ENCODE data around the gene TTI1. TPM values are rescaled to one million over a fixed set of nuclear protein-coding genes. Genes with fewer than 3 reads are reported as not detected.

The TTI1 gene
- total and polyA plus RNA-seq, 9 of the 15 experiments (the other 6 are each of a cell fraction or from before 2014, with no cell fraction given), result 9.8 to 55.1 (median 39.4) TPM

DNA sequence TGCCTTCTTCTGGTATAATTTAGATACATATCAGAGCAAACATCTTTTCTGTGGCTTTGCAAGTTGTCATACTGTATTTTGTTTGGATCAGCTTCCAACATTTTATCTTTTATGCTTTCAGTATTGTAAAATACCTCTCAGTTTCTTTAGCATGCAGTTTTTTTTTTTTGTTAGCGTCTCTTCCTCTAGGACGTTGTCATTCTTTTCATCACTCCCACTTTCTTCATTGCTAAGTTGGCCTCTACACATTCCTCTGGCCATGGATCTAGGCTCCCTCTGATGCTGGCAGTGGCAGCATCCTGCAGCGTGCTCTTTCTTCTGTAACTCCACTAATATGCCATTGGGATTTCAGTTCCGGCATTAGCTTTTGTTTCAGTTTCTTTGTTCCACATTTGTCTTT is 22.0 kb upstream of the TTI1 start:
- no peaks in the 10 kb centered on the region for H3K9me1 ChIP-seq (ENCODE audit: control insufficient read depth, insufficient read depth, low read length)
- DNase-seq (ENCODE audit: extremely low read depth in 1 of 4, low spot score in 3 of 4) (no peak), ATAC-seq (no peak), FAIRE-seq (no peak)
- CTCF ChIA-PET (ENCODE audit: low intra/inter-chr PET ratio), result no interaction called here
- no peak overlapping the region for H3K27ac ChIP-seq (ENCODE audit: extremely low read depth, low read depth, low read length)
- no peak overlapping the region for H3K4me2 ChIP-seq (ENCODE audit: insufficient read depth, low read length)
- H3K9me3 ChIP-seq (replicated peaks; ENCODE audit: control insufficient read depth, insufficient read depth, low read depth, low read length), result no peaks in the 10 kb centered on the region
- H3K36me3 ChIP-seq (ENCODE audit: control insufficient read depth, insufficient read depth, low read length), result peaks cover 78% of the 10 kb centered on the region
- no peak for TF ChIP-seq HNRNPH1 (optimal IDR thresholded peaks at IDR 0.05; ENCODE audit: low read depth, low read length)
- no peak for TF ChIP-seq PCBP1 (IDR thresholded peaks at IDR 0.05; ENCODE audit: low read depth, low read length, poor library complexity, severe bottlenecking)
- no peak for TF ChIP-seq GABPA (tag; conservative IDR thresholded peaks at IDR 0.05; ENCODE audit: low read depth)
- no peak for TF ChIP-seq ZNF75A (CRISPR knock-in tag; IDR thresholded peaks at IDR 0.05)
- TF ChIP-seq CHD2 (IDR thresholded peaks at IDR 0.05; ENCODE audit: low read depth, low read length), result no peak
- TF ChIP-seq IRF9 (tag; IDR thresholded peaks at IDR 0.05), result no peak
- no peak for TF ChIP-seq NR3C1 (CRISPR knock-in tag; IDR thresholded peaks at IDR 0.05)
- no peak for TF ChIP-seq TFE3 (CRISPR knock-in tag; IDR thresholded peaks at IDR 0.05)
- TF ChIP-seq PML (IDR thresholded peaks at IDR 0.05; ENCODE audit: low read length), result no peak
- no peak for TF ChIP-seq ZKSCAN3 (CRISPR knock-in tag; IDR thresholded peaks at IDR 0.05)
- no peak for TF ChIP-seq STAT6 (CRISPR knock-in tag; IDR thresholded peaks at IDR 0.05)
- BruUV-seq (replicated peaks), result no TSS peak
- peaks cover 3% of the 10 kb centered on the region; the same call in 1 of the 2 replicates for H4K20me1 ChIP-seq (replicated peaks; ENCODE audit: control insufficient read depth, insufficient read depth, low read length)
- 62% methylated on average over 4 of the region's 4 CpGs for WGBS (ENCODE audit: insufficient coverage, low coverage, missing lambda C conversion rate)
- H3K4me1 ChIP-seq (replicated peaks in 1 of 2; ENCODE audit: control insufficient read depth in 2 of 2, insufficient read depth in 2 of 2, low read length in 2 of 2), result no peaks in the 10 kb centered on the region
- peaks cover 50% of the 10 kb centered on the region for H3K79me2 ChIP-seq (ENCODE audit: control insufficient read depth, insufficient read depth, low read length)
- POLR2A ChIA-PET, result no interaction called here
- intact Hi-C loops (cut with micrococcal nuclease) (no loop called here), in situ Hi-C loops (cut with MboI) (loop anchor here (5.0 kb wide), 1 partner anchor 157 kb away; no protein-coding TSS in a partner anchor)
- H3K9ac ChIP-seq (ENCODE audit: insufficient read depth in 1 of 2, low read depth in 2 of 2, low read length in 2 of 2), result no peak overlapping the region
- no peak overlapping the region for H3K4me3 ChIP-seq
- no peak overlapping the region for H2AFZ ChIP-seq (ENCODE audit: low read depth, low read length)
- no peaks in the 10 kb centered on the region for H3K27me3 ChIP-seq (ENCODE audit: control insufficient read depth in 2 of 2, insufficient read depth in 2 of 2, low read length in 2 of 2)
